Neural progenitor cell (in vitro differentiated cells): Measurements from ENCODE around the gene ATP8B3. TPM values are rescaled to one million over a fixed set of nuclear protein-coding genes. Genes with fewer than 3 reads are reported as not detected.

ENCODE experiments used
- DNase-seq: peaks from one replicate; pipeline ENCODE4 v3.0.0-alpha.2; 2016; ENCODE audit warnings: low spot score
- H2AFZ ChIP-seq: fragments of 200-600 bp; sonication (generic); replicated peaks from 2 replicates; pipeline ENCODE4 v1.6.1; 2016; ENCODE audit warnings: antibody characterized with exemption
- H3F3A ChIP-seq: fragments of 200-600 bp; sonication (generic); 2 replicates; pipeline ENCODE4 v1.6.1; 2016; ENCODE audit warnings: antibody characterized with exemption, low read depth
- H3K27ac ChIP-seq: fragments of 200-600 bp; sonication (generic); 2 replicates; pipeline ENCODE4 v1.5.1; 2016; ENCODE audit warnings: mild to moderate bottlenecking
- H3K27me3 ChIP-seq: fragments of 200-600 bp; sonication (generic); 2 replicates; pipeline ENCODE4 v1.6.1; 2016; ENCODE audit warnings: mild to moderate bottlenecking, moderate library complexity
- H3K36me3 ChIP-seq: fragments of 200-600 bp; sonication (generic); 2 replicates; pipeline ENCODE4 v1.5.1; 2016
- H3K4me1 ChIP-seq: fragments of 200-600 bp; sonication (generic); 2 replicates; pipeline ENCODE4 v1.6.1; 2016; ENCODE audit warnings: mixed run types
- H3K4me2 ChIP-seq: fragments of 200-600 bp; sonication (generic); 2 replicates; pipeline ENCODE4 v1.6.1; 2016
- H3K4me3 ChIP-seq: fragments of 200-600 bp; sonication (generic); 2 replicates; pipeline ENCODE4 v1.5.1; 2016
- H3K79me2 ChIP-seq: fragments of 200-600 bp; sonication (generic); 2 replicates; pipeline ENCODE4 v1.6.1; 2016; ENCODE audit warnings: low read depth
- H3K9ac ChIP-seq: fragments of 200-600 bp; sonication (generic); 2 replicates; pipeline ENCODE4 v1.6.1; 2016
- H3K9me3 ChIP-seq: fragments of 200-600 bp; sonication (generic); 2 replicates; pipeline ENCODE4 v1.5.1; 2016; ENCODE audit warnings: low read depth
- H4K20me1 ChIP-seq: fragments of 200-600 bp; sonication (generic); 2 replicates; pipeline ENCODE4 v1.6.1; 2016; ENCODE audit warnings: low read depth
- H3K27ac Mint-ChIP-seq: 3 replicates; pipeline ENCODE4 v1.8.0; 2021; ENCODE audit warnings: mixed read lengths
- H3K27me3 Mint-ChIP-seq: 2 replicates; pipeline ENCODE4 v1.8.0; 2022; ENCODE audit warnings: low read depth, mild to moderate bottlenecking, inconsistent platforms, moderate library complexity, mixed read lengths; ENCODE audit not compliant: insufficient read depth
- H3K36me3 Mint-ChIP-seq: 3 replicates; pipeline ENCODE4 v1.8.0; 2021; ENCODE audit warnings: mixed read lengths
- H3K4me1 Mint-ChIP-seq: 3 replicates; pipeline ENCODE4 v1.8.0; 2021; ENCODE audit warnings: mixed read lengths
- H3K4me3 Mint-ChIP-seq: 3 replicates; pipeline ENCODE4 v1.8.0; 2021; ENCODE audit warnings: mild to moderate bottlenecking, moderate library complexity, mixed read lengths
- H3K9me3 Mint-ChIP-seq: 3 replicates; pipeline ENCODE4 v1.8.0; 2020; ENCODE audit warnings: mixed read lengths
- EZH2 ChIP-seq: fragments of 200-600 bp; sonication (generic); IDR thresholded peaks from 2 replicates; pipeline ENCODE4 v1.6.1; 2017; ENCODE audit warnings: antibody characterized with exemption, mild to moderate bottlenecking, moderate library complexity
- EZH2phosphoT487 ChIP-seq: fragments of 200-600 bp; sonication (generic); IDR thresholded peaks from 2 replicates; pipeline ENCODE4 v1.6.1; 2017; ENCODE audit warnings: antibody characterized with exemption
- total RNA-seq: library from RNA; depleted of rRNA; stranded (reverse); fragments of >200 nt; gene quantifications from 2 replicates; pipeline ENCODE4 v1.2.3, GENCODE V29; 2015; ENCODE audit warnings: low replicate concordance
- TF ChIP-seq, protein P1 (sequence below): fragments of 200-600 bp; sonication (generic); IDR thresholded peaks from 2 replicates; pipeline ENCODE4 v1.5.1; 2017; ENCODE audit warnings: antibody characterized with exemption, mild to moderate bottlenecking

ATP8B3 gene
- total RNA-seq, 1 donor from 2014 or later = 0.06 TPM

DNA sequence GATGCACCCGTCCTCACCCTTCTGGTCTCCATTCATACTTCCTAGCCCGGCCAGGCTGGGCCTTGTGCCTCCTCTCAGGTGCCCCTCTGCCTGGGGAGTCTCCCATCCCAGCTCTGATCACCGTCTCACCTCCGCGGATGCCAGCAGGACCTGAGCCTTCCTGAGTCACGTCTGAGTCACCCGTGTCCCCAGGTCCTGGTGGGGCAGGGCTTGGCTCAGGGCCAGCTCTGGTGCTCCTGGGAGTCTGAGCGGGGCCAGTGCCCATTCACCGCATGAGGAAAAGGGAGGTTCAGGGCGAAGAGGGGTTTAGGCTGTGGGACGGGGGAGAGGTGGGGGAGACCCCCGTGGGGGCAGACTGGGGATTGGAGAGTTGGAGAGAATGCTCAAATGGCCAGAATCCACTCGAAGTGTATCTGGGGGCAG lies 593 bp downstream of the ATP8B3 start:
- H3K4me2 ChIP-seq = no peak overlapping the region
- no peak overlapping the region for H3K27ac ChIP-seq
- no peaks in the 10 kb centered on the region for H3K79me2 ChIP-seq
- H3K4me3 Mint-ChIP-seq = peak overlapping the region; percentile 71
- H3K27ac Mint-ChIP-seq = no peak overlapping the region
- no peak overlapping the region for H2AFZ ChIP-seq
- H3K27me3 ChIP-seq = peaks cover 17% of the 10 kb centered on the region
- H4K20me1 ChIP-seq = peaks cover 11% of the 10 kb centered on the region
- no peaks in the 10 kb centered on the region for H3K9me3 ChIP-seq
- H3K9me3 Mint-ChIP-seq = no peaks in the 10 kb centered on the region
- TF ChIP-seq EZH2 (no peak), EZH2phosphoT487 (no peak)
- TF ChIP-seq, protein P1, sequence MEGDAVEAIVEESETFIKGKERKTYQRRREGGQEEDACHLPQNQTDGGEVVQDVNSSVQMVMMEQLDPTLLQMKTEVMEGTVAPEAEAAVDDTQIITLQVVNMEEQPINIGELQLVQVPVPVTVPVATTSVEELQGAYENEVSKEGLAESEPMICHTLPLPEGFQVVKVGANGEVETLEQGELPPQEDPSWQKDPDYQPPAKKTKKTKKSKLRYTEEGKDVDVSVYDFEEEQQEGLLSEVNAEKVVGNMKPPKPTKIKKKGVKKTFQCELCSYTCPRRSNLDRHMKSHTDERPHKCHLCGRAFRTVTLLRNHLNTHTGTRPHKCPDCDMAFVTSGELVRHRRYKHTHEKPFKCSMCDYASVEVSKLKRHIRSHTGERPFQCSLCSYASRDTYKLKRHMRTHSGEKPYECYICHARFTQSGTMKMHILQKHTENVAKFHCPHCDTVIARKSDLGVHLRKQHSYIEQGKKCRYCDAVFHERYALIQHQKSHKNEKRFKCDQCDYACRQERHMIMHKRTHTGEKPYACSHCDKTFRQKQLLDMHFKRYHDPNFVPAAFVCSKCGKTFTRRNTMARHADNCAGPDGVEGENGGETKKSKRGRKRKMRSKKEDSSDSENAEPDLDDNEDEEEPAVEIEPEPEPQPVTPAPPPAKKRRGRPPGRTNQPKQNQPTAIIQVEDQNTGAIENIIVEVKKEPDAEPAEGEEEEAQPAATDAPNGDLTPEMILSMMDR = no peak
- H3F3A ChIP-seq = peaks cover 2% of the 10 kb centered on the region
- peaks cover 12% of the 10 kb centered on the region for H3K4me1 Mint-ChIP-seq
- H3K9ac ChIP-seq = no peak overlapping the region
- DNase-seq = no peak
- peaks cover 17% of the 10 kb centered on the region for H3K27me3 Mint-ChIP-seq
- H3K36me3 Mint-ChIP-seq = no peaks in the 10 kb centered on the region
- no peaks in the 10 kb centered on the region for H3K36me3 ChIP-seq
- H3K4me1 ChIP-seq = no peaks in the 10 kb centered on the region
- no peak overlapping the region for H3K4me3 ChIP-seq

DNA sequence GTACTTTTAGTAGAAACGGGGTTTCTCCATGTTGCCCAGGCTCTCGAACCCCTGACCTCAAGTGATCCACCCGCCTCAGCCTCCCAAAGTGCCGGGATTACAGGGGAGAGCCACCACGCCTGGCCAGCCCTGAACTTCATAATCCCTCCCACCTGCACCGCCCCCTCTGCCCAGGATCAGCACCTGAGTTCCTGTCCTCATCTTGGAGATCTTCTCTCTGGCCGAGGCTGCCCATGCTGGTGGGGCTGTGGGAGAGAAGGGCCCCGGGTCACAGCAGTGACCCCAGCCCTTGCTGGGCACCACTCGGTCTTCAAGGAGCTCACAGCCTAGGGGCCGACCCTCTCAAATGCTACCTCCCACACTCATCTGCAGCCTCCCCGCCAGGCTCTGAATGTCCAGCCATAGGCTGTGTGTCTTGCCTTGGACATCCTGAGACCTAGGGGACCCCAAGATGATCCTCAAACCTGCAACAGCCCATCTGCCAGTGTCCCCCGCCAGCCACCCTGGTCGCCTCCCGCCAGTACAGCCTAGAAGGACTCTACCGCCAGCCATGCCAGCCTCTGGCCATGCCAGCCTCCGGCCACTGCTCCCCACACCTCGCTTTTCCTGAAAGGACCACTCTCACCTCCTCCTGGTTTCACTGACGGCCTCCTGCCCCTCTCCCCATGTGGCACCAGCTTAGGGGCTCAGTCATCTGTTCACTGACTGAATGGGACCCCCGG lies 1.5 kb downstream of the ATP8B3 start:
- H2AFZ ChIP-seq = no peak overlapping the region
- H4K20me1 ChIP-seq = peaks cover 11% of the 10 kb centered on the region
- H3K4me3 ChIP-seq = no peak overlapping the region
- no peak overlapping the region for H3K4me2 ChIP-seq
- no peaks in the 10 kb centered on the region for H3K36me3 Mint-ChIP-seq
- peaks cover 17% of the 10 kb centered on the region for H3K27me3 ChIP-seq
- H3K36me3 ChIP-seq = no peaks in the 10 kb centered on the region
- DNase-seq = no peak
- peak overlapping the region; percentile 35 for H3K4me3 Mint-ChIP-seq
- H3F3A ChIP-seq = peaks cover 2% of the 10 kb centered on the region
- no peak overlapping the region for H3K27ac Mint-ChIP-seq
- no peak overlapping the region for H3K9ac ChIP-seq
- no peak overlapping the region for H3K27ac ChIP-seq
- TF ChIP-seq EZH2 (no peak), EZH2phosphoT487 (no peak)
- TF ChIP-seq, protein P1 = no peak
- no peaks in the 10 kb centered on the region for H3K4me1 ChIP-seq
- H3K4me1 Mint-ChIP-seq = peaks cover 12% of the 10 kb centered on the region
- no peaks in the 10 kb centered on the region for H3K9me3 ChIP-seq
- no peaks in the 10 kb centered on the region for H3K79me2 ChIP-seq
- no peaks in the 10 kb centered on the region for H3K9me3 Mint-ChIP-seq
- H3K27me3 Mint-ChIP-seq = peaks cover 17% of the 10 kb centered on the region

DNA sequence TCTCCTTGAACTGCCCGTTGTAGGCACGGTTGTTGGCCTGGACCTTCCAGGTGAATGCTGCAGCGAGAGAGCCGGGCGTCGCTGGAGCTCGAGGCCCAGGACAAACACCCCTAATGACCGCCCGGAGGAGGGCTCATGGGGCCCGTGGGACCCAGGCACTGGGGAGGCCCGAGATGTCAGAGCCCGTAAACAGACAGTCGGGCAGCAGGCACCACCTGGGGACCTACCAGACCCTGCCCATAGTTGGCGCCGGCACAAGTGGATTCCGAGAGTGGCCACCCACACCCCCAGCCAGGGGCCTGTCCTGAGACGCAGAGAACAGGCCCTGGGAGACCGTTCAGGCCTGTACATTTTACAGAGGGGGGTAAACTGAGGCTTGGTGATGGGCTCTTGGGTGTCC lies 2.4 kb downstream of the ATP8B3 start:
- Mint-ChIP-seq H3K9me3 (no peaks in the 10 kb centered on the region), H3K27me3 (peaks cover 15% of the 10 kb centered on the region), H3K27ac (no peak overlapping the region), H3K36me3 (no peaks in the 10 kb centered on the region), H3K4me3 (no peak overlapping the region), H3K4me1 (peaks cover 12% of the 10 kb centered on the region)
- Histone ChIP-seq H3K4me3 (no peak overlapping the region), H2AFZ (no peak overlapping the region), H3K36me3 (no peaks in the 10 kb centered on the region), H3K9ac (no peak overlapping the region), H3K27ac (no peak overlapping the region), H3K9me3 (no peaks in the 10 kb centered on the region), H3F3A (peaks cover 2% of the 10 kb centered on the region), H3K4me2 (no peak overlapping the region), H4K20me1 (peaks cover 11% of the 10 kb centered on the region), H3K79me2 (no peaks in the 10 kb centered on the region), H3K4me1 (no peaks in the 10 kb centered on the region), H3K27me3 (peaks cover 17% of the 10 kb centered on the region)
- TF ChIP-seq, protein P1 = peak; percentile 6
- TF ChIP-seq EZH2phosphoT487 = no peak
- no peak for DNase-seq
